GM18526 (cell line): ENCODE data around the gene GDE1.

Experiments used
- POLR2A ChIP-seq: IDR thresholded peaks from 3 replicates; pipeline ENCODE4 v1.6.1; 2011; ENCODE audit not compliant: insufficient read length; ENCODE audit errors: extremely low read depth

GDE1 gene

GRCh38 chr16:19528666-19529065 is 6.8 kb upstream of the GDE1 start:
- no peak for TF ChIP-seq POLR2A

- TF ChIP-seq POLR2A: no peak
These were observed 5.3 kb upstream of the GDE1 start for GRCh38 chr16:19527161-19527560.

- TF ChIP-seq POLR2A: no peak
These were observed 3.5 kb upstream of the GDE1 start for GRCh38 chr16:19525385-19525723.

- no peak for TF ChIP-seq POLR2A
These were observed 2.9 kb upstream of the GDE1 start for GRCh38 chr16:19524616-19525384.

GRCh38 chr16:19524356-19524615 is 2.4 kb upstream of the GDE1 start:
- TF ChIP-seq POLR2A: no peak

- peak; percentile 53 for TF ChIP-seq POLR2A
These were observed 1.9 kb upstream of the GDE1 start, which contains the start of gene CCP110 for GRCh38 chr16:19523559-19524355. TSS of gene CCP110 (plus strand) at chr16:19523942. CDS start at chr16:19527882, 3,940 bp downstream.

GRCh38 chr16:19523184-19523558 is 1.3 kb upstream of the GDE1 start:
- no peak for TF ChIP-seq POLR2A

GRCh38 chr16:19522760-19523159 is 862 bp upstream of the GDE1 start:
- no peak for TF ChIP-seq POLR2A

GRCh38 chr16:19522397-19522732 is 467 bp upstream of the GDE1 start:
- no peak for TF ChIP-seq POLR2A

- TF ChIP-seq POLR2A: no peak
These were observed 1.0 kb downstream of the GDE1 start for GRCh38 chr16:19520861-19521331.

- TF ChIP-seq POLR2A: no peak
These were observed 3.5 kb downstream of the GDE1 start for GRCh38 chr16:19518388-19518787.

GRCh38 chr16:19517424-19518089 is 4.3 kb downstream of the GDE1 start:
- TF ChIP-seq POLR2A: no peak

- TF ChIP-seq POLR2A: no peak
These were observed 6.1 kb downstream of the GDE1 start for GRCh38 chr16:19515757-19516156.

- no peak for TF ChIP-seq POLR2A
These were observed 8.4 kb downstream of the GDE1 start for GRCh38 chr16:19513377-19514053.

- TF ChIP-seq POLR2A: no peak
These were observed 9.6 kb downstream of the GDE1 start for GRCh38 chr16:19512297-19512696.

GRCh38 chr16:19507867-19508266 is 14.0 kb downstream of the GDE1 start:
- TF ChIP-seq POLR2A: no peak
